22Rv1 (cell line): Measurements from ENCODE around the gene SBF2.
A peak's percentile ranks its signal among the peaks of the same experiment; 100 is the strongest.

Experiments used
- H3K27ac ChIP-seq: fragments of 450-650 bp; 2 replicates; pipeline ENCODE4 v1.5.1; 2017
- CTCF ChIP-seq: fragments of 450-650 bp; IDR thresholded peaks from 2 replicates; pipeline ENCODE4 v1.5.1; 2017; ENCODE audit warnings: mild to moderate bottlenecking
- ZFX ChIP-seq: fragments of 450-650 bp; IDR thresholded peaks from 2 replicates; pipeline ENCODE4 v1.6.1; 2017; ENCODE audit warnings: antibody characterized with exemption, borderline replicate concordance

SBF2 gene

GRCh38 chr11:9827708-9828107 lies 466.3 kb downstream of the SBF2 start:
- no peak overlapping the region for H3K27ac ChIP-seq
- no peak for TF ChIP-seq ZFX
- TF ChIP-seq CTCF: no peak

- no peak for TF ChIP-seq CTCF
- no peak overlapping the region for H3K27ac ChIP-seq
These were observed 467.6 kb downstream of the SBF2 start for GRCh38 chr11:9826390-9826789.

GRCh38 chr11:9825895-9826294 lies 468.1 kb downstream of the SBF2 start:
- TF ChIP-seq CTCF (no peak), ZFX (no peak)
- no peak overlapping the region for H3K27ac ChIP-seq

GRCh38 chr11:9825315-9825714 lies 468.7 kb downstream of the SBF2 start:
- H3K27ac ChIP-seq: no peak overlapping the region
- TF ChIP-seq ZFX (no peak), CTCF (no peak)

DNA sequence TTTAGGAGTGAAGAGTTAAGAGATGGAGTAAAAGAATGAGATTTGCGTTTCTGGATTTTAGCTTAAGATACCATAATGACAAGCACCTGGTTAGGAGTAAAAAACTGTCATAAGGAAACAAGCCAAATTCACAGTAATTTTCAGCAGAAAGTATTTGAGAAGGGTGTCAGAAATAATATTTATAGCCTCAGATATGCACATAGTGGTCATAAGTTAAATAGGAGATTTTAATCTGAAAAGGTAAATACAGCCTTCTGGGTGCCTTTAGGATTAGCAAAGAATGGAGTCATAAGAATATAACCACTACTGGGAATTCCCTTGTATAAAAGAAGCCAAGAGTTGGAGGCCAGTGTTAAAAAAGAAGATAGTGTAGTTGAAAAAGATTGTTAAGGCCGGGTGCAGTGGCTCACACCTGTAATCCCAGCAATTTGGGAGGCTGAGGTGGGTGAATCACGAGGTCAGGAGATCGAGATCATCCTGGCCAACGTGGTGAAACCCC lies 470.1 kb downstream of the SBF2 start:
- H3K27ac ChIP-seq: no peak overlapping the region
- TF ChIP-seq ZFX: no peak
- no peak for TF ChIP-seq CTCF

- TF ChIP-seq CTCF (no peak), ZFX (no peak)
- no peak overlapping the region for H3K27ac ChIP-seq
These were observed 470.6 kb downstream of the SBF2 start for GRCh38 chr11:9823439-9823838.

- H3K27ac ChIP-seq: peak overlapping the region; percentile 20; the same call in 1 of the 2 replicates
- TF ChIP-seq ZFX (no peak), CTCF (no peak)
These were observed 472.8 kb downstream of the SBF2 start for GRCh38 chr11:9821008-9821752.
